GM21619 (cell line): ENCODE data around the gene GMIP.

Source experiments
- ATAC-seq: cut with Tn5 transposase; IDR thresholded peaks from one replicate; pipeline ENCODE4 v1.9.1; 2021; ENCODE audit not compliant: unreplicated experiment

Gene GMIP

DNA sequence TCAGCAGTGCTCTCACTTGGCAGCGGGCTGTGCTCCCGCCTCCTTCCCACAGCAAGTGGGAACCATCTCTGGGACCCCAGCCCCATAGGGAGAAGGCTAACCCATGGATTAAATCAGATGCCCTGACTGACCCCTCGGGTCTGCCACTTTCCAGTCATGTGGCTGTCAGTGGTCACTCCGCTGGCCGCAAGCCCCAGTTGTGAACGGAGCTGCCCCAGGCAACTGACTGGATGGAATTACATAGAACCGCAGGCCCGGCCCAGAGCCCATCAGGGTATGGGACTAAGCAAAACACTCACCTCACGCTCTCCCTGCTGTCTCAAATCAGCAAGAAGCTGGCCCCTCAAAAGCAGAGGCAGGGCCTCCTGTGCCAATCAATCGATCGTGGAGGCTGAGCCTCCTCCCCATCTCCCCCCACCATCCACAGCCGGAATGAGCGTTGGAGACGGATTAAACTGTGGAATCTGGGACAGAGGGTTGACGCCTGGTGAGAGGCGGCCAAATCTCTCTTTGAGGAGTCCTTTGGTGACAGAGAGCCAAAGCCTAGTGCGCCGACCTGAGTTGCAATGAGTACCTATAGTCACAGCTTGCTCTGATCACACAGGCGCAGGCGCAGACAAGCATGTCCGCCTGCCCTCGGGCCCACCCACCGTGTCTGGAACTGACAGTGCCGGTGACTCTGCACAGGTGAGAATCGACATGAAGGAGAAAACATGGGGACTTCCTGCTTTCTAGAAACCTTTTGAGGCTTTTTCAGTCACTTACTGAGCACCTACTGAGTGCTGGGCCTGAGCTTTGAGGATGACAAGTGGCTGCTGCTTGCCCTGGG is 63.7 kb downstream of the GMIP start:
- ATAC-seq: no peak
